K562 (cell line): ENCODE measurements around the gene STAG2. TPM values are rescaled to one million over a fixed set of nuclear protein-coding genes. Genes with fewer than 3 reads are reported as not detected.

ENCODE experiments used
- ADNP ChIP-seq: fragments of 200-800 bp; sonication (Bioruptor generic); IDR thresholded peaks from 2 replicates; pipeline ENCODE4 v1.6.1; 2016; ENCODE audit warnings: missing genetic modification characterization, missing compliant biosample characterization
- BCL6 ChIP-seq: fragments of 250-450 bp; sonication (Bioruptor Pico); IDR thresholded peaks from 2 replicates; pipeline ENCODE4 v1.4.0; 2020
- CHCHD3 ChIP-seq: fragments of 250-450 bp; sonication (Bioruptor Pico); IDR thresholded peaks from 2 replicates; pipeline ENCODE4 v2.1.2; 2022; ENCODE audit warnings: mild to moderate bottlenecking
- CHD1 ChIP-seq: fragments of 200-600 bp; sonication (generic); IDR thresholded peaks from one replicate; pipeline ENCODE4 v1.6.1; 2012; ENCODE audit warnings: mild to moderate bottlenecking, moderate library complexity, low read length, inconsistent platforms
- ESRRB ChIP-seq: fragments of 250-450 bp; sonication (Bioruptor Pico); IDR thresholded peaks from 2 replicates; pipeline ENCODE4 v1.5.0; 2020; ENCODE audit warnings: mild to moderate bottlenecking, moderate library complexity, borderline replicate concordance
- MCM5 ChIP-seq: fragments of 450-650 bp; IDR thresholded peaks from 2 replicates; pipeline ENCODE4 v1.6.1; 2016; ENCODE audit warnings: low read depth
- PHF20 ChIP-seq: fragments of 450-650 bp; IDR thresholded peaks from 2 replicates; pipeline ENCODE4 v1.6.1; 2018; ENCODE audit not compliant: partially characterized antibody
- PHTF2 ChIP-seq: fragments of 250-450 bp; sonication (Bioruptor Pico); IDR thresholded peaks from 2 replicates; pipeline ENCODE4 v1.5.0; 2021; ENCODE audit warnings: mild to moderate bottlenecking
- RBM15 ChIP-seq: fragments of 200-400 bp; formaldehyde crosslinking; IDR thresholded peaks from 2 replicates; pipeline ENCODE4 v1.6.1; 2018; ENCODE audit warnings: mild to moderate bottlenecking, low read length, moderate library complexity; ENCODE audit not compliant: insufficient read depth
- SETDB1 ChIP-seq: IDR thresholded peaks from one replicate; pipeline ENCODE4 v1.6.1; 2012; ENCODE audit warnings: low read length, control low read depth, inconsistent platforms
- ZBTB17 ChIP-seq: fragments of 450-650 bp; formaldehyde crosslinking; IDR thresholded peaks from 2 replicates; pipeline ENCODE4 v1.4.0; 2020; ENCODE audit warnings: mild to moderate bottlenecking
- ZNF444 ChIP-seq: fragments of 250-450 bp; sonication (Bioruptor Pico); IDR thresholded peaks from 2 replicates; pipeline ENCODE4 v1.4.0; 2020; ENCODE audit warnings: mild to moderate bottlenecking, moderate library complexity
- polyA plus RNA-seq, 8 experiments: library from polyadenylated mRNA; depleted of rRNA in 4 of 8; stranded (reverse) in 5 of 8; unstranded in 3 of 8; fragments of >200 nt; fragmentation: Nextera tagmentation in 2 of 8; fragmentation: Illumina TruSeq in 1 of 8; extraction: Ambion mirVana in 2 of 8; extraction: Trizol in 1 of 8; gene quantifications; 2 replicates each; pipeline versions ENCODE4 v1.2.1 to v1.2.3, GENCODE V29; 2011 to 2014; ENCODE audit warnings: inconsistent platforms in 1 of 8, missing spikeins in 1 of 8
- total RNA-seq, 7 experiments: library from RNA; depleted of rRNA in 6 of 7; stranded (reverse); fragments of >200 nt in 6 of 7; fragmentation: Illumina TruSeq in 2 of 7; extraction: Trizol in 2 of 7; gene quantifications; 2 replicates each; pipeline versions ENCODE4 v1.2.1 to v1.2.3, GENCODE V29; 2011 to 2021; ENCODE audit warnings: low replicate concordance in 1 of 7
- TF ChIP-seq, protein P1 (sequence below), 2 experiments: IDR thresholded peaks; 2 replicates each; pipeline ENCODE4 v1.6.1; 2012; ENCODE audit warnings: improper control_type of control experiment in 2 of 2, low read depth in 2 of 2, low read length in 2 of 2, borderline replicate concordance in 1 of 2
- TF ChIP-seq, protein P2 (sequence below), 2 experiments: fragments of 450-650 bp in 1 of 2; sonication (generic) in 1 of 2; formaldehyde crosslinking in 1 of 2; IDR thresholded peaks in 1 of 2; conservative IDR thresholded peaks in 1 of 2; 2 replicates each; pipeline versions ENCODE4 v1.6.1 to v1.8.1; 2016 to 2023; ENCODE audit warnings: mild to moderate bottlenecking in 2 of 2, moderate library complexity in 2 of 2, inconsistent platforms in 1 of 2, missing genetic modification reagents in 1 of 2
- TF ChIP-seq, protein P3 (sequence below): fragments of 250-450 bp; sonication (Bioruptor Pico); IDR thresholded peaks from 2 replicates; pipeline ENCODE4 v1.4.0; 2020; ENCODE audit warnings: borderline replicate concordance
- TF ChIP-seq, protein P4 (sequence below): sonication (generic); formaldehyde crosslinking; IDR thresholded peaks from 2 replicates; pipeline ENCODE4 v1.8.0; 2023; ENCODE audit warnings: mild to moderate bottlenecking, missing genetic modification reagents
- TF ChIP-seq, protein P5 (sequence below): IDR thresholded peaks from 3 replicates; pipeline ENCODE4 v1.6.1; 2011; ENCODE audit warnings: borderline replicate concordance, mild to moderate bottlenecking; ENCODE audit not compliant: insufficient read length, insufficient read depth

STAG2 gene
- total and polyA plus RNA-seq, 9 of the 15 experiments (the other 6 are each of a cell fraction or from before 2014, with no cell fraction given): 40.3 to 133 (median 90.1) TPM

DNA sequence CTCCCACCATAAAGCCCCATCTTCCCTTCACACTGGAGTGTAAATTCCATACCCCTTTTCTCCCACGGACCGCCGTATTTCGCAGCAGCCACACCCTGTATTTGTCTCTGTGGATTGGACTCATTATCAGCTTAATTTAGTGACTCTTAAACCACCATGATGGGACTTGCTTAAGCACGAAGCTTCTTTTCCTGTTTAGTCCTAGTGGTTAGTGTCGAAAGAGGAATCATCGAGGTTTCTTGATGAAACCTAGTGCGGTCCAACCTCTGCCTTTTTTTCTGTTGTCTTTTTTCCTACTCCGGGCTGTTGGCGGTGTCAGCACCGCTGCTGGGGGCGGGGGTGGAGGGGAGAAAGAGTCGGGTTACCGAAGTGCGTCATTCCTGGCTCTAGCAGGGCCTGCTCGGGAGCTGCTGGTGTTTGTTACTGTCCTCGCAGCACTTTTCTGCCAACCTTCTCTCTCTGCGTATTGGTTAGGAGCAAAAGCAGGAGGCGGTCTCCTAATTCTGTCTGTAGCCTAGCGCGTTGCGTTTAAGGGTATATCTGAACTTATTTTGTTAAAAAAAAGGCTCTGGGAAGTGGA is 1.4 kb downstream of the STAG2 start (continued):
- TF ChIP-seq, protein P1, sequence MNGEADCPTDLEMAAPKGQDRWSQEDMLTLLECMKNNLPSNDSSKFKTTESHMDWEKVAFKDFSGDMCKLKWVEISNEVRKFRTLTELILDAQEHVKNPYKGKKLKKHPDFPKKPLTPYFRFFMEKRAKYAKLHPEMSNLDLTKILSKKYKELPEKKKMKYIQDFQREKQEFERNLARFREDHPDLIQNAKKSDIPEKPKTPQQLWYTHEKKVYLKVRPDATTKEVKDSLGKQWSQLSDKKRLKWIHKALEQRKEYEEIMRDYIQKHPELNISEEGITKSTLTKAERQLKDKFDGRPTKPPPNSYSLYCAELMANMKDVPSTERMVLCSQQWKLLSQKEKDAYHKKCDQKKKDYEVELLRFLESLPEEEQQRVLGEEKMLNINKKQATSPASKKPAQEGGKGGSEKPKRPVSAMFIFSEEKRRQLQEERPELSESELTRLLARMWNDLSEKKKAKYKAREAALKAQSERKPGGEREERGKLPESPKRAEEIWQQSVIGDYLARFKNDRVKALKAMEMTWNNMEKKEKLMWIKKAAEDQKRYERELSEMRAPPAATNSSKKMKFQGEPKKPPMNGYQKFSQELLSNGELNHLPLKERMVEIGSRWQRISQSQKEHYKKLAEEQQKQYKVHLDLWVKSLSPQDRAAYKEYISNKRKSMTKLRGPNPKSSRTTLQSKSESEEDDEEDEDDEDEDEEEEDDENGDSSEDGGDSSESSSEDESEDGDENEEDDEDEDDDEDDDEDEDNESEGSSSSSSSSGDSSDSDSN (IDR thresholded peaks at IDR 0.05; ENCODE audit: borderline replicate concordance in 1 of 2, low read depth in 2 of 2, low read length in 2 of 2): peak; percentile 85 to 87; a peak in 3 of 4 replicates
- TF ChIP-seq ESRRB (CRISPR knock-in tag) (no peak), CHD1 (no peak), MCM5 (no peak), ZBTB17 (0 out of 2 replicates have a peak, but pooled peaks have one; percentile 29), ADNP (tag) (no peak), PHF20 (no peak), RBM15 (no peak), PHTF2 (CRISPR knock-in tag) (no peak), BCL6 (CRISPR knock-in tag) (no peak), CHCHD3 (CRISPR knock-in tag) (no peak), ZNF444 (CRISPR knock-in tag) (no peak), SETDB1 (no peak)
- TF ChIP-seq, protein P2, sequence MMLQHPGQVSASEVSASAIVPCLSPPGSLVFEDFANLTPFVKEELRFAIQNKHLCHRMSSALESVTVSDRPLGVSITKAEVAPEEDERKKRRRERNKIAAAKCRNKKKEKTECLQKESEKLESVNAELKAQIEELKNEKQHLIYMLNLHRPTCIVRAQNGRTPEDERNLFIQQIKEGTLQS (IDR thresholded peaks at IDR 0.05): peak; percentile 56; the same call in 1 of the 2 replicates
- TF ChIP-seq, protein P2 (CRISPR knock-in tag; conservative IDR thresholded peaks at IDR 0.05): no peak
- TF ChIP-seq, protein P3, sequence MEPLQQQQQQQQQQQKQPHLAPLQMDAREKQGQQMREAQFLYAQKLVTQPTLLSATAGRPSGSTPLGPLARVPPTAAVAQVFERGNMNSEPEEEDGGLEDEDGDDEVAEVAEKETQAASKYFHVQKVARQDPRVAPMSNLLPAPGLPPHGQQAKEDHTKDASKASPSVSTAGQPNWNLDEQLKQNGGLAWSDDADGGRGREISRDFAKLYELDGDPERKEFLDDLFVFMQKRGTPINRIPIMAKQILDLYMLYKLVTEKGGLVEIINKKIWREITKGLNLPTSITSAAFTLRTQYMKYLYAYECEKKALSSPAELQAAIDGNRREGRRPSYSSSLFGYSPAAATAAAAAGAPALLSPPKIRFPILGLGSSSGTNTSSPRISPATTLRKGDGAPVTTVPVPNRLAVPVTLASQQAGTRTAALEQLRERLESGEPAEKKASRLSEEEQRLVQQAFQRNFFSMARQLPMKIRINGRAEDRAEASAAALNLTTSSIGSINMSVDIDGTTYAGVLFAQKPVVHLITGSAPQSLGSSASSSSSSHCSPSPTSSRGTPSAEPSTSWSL (CRISPR knock-in tag): no peak
- TF ChIP-seq, protein P4, sequence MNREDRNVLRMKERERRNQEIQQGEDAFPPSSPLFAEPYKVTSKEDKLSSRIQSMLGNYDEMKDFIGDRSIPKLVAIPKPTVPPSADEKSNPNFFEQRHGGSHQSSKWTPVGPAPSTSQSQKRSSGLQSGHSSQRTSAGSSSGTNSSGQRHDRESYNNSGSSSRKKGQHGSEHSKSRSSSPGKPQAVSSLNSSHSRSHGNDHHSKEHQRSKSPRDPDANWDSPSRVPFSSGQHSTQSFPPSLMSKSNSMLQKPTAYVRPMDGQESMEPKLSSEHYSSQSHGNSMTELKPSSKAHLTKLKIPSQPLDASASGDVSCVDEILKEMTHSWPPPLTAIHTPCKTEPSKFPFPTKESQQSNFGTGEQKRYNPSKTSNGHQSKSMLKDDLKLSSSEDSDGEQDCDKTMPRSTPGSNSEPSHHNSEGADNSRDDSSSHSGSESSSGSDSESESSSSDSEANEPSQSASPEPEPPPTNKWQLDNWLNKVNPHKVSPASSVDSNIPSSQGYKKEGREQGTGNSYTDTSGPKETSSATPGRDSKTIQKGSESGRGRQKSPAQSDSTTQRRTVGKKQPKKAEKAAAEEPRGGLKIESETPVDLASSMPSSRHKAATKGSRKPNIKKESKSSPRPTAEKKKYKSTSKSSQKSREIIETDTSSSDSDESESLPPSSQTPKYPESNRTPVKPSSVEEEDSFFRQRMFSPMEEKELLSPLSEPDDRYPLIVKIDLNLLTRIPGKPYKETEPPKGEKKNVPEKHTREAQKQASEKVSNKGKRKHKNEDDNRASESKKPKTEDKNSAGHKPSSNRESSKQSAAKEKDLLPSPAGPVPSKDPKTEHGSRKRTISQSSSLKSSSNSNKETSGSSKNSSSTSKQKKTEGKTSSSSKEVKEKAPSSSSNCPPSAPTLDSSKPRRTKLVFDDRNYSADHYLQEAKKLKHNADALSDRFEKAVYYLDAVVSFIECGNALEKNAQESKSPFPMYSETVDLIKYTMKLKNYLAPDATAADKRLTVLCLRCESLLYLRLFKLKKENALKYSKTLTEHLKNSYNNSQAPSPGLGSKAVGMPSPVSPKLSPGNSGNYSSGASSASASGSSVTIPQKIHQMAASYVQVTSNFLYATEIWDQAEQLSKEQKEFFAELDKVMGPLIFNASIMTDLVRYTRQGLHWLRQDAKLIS (CRISPR knock-in tag): peak; percentile 72; the same call in 1 of the 2 replicates
- TF ChIP-seq, protein P5, sequence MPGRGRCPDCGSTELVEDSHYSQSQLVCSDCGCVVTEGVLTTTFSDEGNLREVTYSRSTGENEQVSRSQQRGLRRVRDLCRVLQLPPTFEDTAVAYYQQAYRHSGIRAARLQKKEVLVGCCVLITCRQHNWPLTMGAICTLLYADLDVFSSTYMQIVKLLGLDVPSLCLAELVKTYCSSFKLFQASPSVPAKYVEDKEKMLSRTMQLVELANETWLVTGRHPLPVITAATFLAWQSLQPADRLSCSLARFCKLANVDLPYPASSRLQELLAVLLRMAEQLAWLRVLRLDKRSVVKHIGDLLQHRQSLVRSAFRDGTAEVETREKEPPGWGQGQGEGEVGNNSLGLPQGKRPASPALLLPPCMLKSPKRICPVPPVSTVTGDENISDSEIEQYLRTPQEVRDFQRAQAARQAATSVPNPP: no peak
